Sciatic nerve (tissue), 2 donors: ENCODE results near the gene RNF144A. TPM values are rescaled to one million over a fixed set of nuclear protein-coding genes. Genes with fewer than 3 reads are reported as not detected.

ENCODE experiments used
- ATAC-seq: fragments of 200-7000 bp; cut with Tn5 transposase; one replicate; pipeline ENCODE4 v1.9.1; 2020; ENCODE audit warnings: mild to moderate bottlenecking, moderate library complexity
- DNase-seq: peaks from one replicate; pipeline ENCODE4 v3.0.0-alpha.2; 2020; ENCODE audit warnings: low spot score
- intact Hi-C: fragments of 100-400 bp; cut with DNase I; formaldehyde crosslinking; loops from one replicate; pipeline ENCODE4 v1.14.2; 2022
- total RNA-seq: library from RNA; stranded (reverse); fragmentation: NEBNext Ultra II Directional; extraction: Animal tissue kit (Norgen Biotek cat#: 25700); gene quantifications from one replicate; pipeline ENCODE4 v1.2.1, GENCODE V29; 2021
- donor health status: DM: no; HTN: no; CAD: no.
- donor health status: DM: no; HTN: no; CAD: no.

Gene RNF144A
- total RNA-seq, 1 donor from 2014 or later, result 42.5 TPM

GRCh38 chr2:7077660-7078267 is 160.6 kb downstream of the RNF144A start:
- intact Hi-C loops, result no loop called here
- ATAC-seq, result peak; percentile 75
- no peak for DNase-seq

GRCh38 chr2:7083580-7084509 is 166.6 kb downstream of the RNF144A start:
- ATAC-seq (no peak), DNase-seq (no peak)
- intact Hi-C loops, result no loop called here

- intact Hi-C loops, result no loop called here
- ATAC-seq (no peak), DNase-seq (no peak)
These were observed 167.4 kb downstream of the RNF144A start for GRCh38 chr2:7084601-7085000.

- intact Hi-C loops, result no loop called here
- DNase-seq (no peak), ATAC-seq (no peak)
These were observed 172.1 kb downstream of the RNF144A start for GRCh38 chr2:7089284-7089683.

- DNase-seq, result no peak
- no peak for ATAC-seq
- intact Hi-C loops, result no loop called here
These were observed 172.8 kb downstream of the RNF144A start for GRCh38 chr2:7089898-7090510.

- no peak for DNase-seq
- ATAC-seq, result no peak
- intact Hi-C loops, result no loop called here
These were observed 176.2 kb downstream of the RNF144A start for GRCh38 chr2:7093376-7093775.

Other genes starting within 250 kb of the RNF144A start
- gene CMPK2, start 51.5 kb upstream of the RNF144A start, total RNA-seq, result 4.1 TPM
- gene RSAD2, start 39.6 kb upstream of the RNF144A start, total RNA-seq, result 7.5 TPM